ENCODE measurements around the gene UBE2Q2. TPM values are rescaled to one million over a fixed set of nuclear protein-coding genes. Genes with fewer than 3 reads are reported as not detected.
"Not testable (repeated sequence)": the region's sequence is repeated elsewhere in the genome, so short reads cannot be mapped to it uniquely, and the experiment has no call there.

UBE2Q2 gene
- total and polyA plus RNA-seq, 4 donors, result 15.5 to 35.9 (median 21.1) TPM

- no peak overlapping the region for H3K27ac ChIP-seq (ENCODE audit: low read depth in 1 of 2, low read length in 1 of 2)
- no peak for ATAC-seq (ENCODE audit: insufficient read depth, low FRiP score)
- no peaks in the 10 kb centered on the region for H3K9me3 ChIP-seq (ENCODE audit: control insufficient read depth in 4 of 4, insufficient read depth in 3 of 4, low read length in 3 of 4)
- H3K9ac ChIP-seq (ENCODE audit: insufficient read depth in 1 of 2, low read length in 2 of 2), result no peak overlapping the region
- peaks cover 0 to 32% (median 22%) of the 10 kb centered on the region in 3 donors for H3K27me3 ChIP-seq (ENCODE audit: control insufficient read depth in 3 of 3, insufficient read depth in 3 of 3, low read length in 2 of 3)
- TF ChIP-seq, protein P1, sequence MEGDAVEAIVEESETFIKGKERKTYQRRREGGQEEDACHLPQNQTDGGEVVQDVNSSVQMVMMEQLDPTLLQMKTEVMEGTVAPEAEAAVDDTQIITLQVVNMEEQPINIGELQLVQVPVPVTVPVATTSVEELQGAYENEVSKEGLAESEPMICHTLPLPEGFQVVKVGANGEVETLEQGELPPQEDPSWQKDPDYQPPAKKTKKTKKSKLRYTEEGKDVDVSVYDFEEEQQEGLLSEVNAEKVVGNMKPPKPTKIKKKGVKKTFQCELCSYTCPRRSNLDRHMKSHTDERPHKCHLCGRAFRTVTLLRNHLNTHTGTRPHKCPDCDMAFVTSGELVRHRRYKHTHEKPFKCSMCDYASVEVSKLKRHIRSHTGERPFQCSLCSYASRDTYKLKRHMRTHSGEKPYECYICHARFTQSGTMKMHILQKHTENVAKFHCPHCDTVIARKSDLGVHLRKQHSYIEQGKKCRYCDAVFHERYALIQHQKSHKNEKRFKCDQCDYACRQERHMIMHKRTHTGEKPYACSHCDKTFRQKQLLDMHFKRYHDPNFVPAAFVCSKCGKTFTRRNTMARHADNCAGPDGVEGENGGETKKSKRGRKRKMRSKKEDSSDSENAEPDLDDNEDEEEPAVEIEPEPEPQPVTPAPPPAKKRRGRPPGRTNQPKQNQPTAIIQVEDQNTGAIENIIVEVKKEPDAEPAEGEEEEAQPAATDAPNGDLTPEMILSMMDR (IDR thresholded peaks at IDR 0.05; ENCODE audit: control extremely low read depth, extremely low read depth), result no peak
- no peak for DNase-seq
- no peaks in the 10 kb centered on the region for H3K36me3 ChIP-seq (ENCODE audit: control insufficient read depth in 4 of 4, insufficient read depth in 4 of 4, low read length in 4 of 4)
- H3K4me3 ChIP-seq, result no peak overlapping the region
- H3K4me1 ChIP-seq (ENCODE audit: control insufficient read depth in 5 of 5, insufficient read depth in 5 of 5, low read length in 5 of 5), result peaks cover 0 to 4% (median 0%) of the 10 kb centered on the region in 5 donors
Measured at GRCh38 chr15:75799190-75799589, 44.1 kb upstream of the UBE2Q2 start.

DNA sequence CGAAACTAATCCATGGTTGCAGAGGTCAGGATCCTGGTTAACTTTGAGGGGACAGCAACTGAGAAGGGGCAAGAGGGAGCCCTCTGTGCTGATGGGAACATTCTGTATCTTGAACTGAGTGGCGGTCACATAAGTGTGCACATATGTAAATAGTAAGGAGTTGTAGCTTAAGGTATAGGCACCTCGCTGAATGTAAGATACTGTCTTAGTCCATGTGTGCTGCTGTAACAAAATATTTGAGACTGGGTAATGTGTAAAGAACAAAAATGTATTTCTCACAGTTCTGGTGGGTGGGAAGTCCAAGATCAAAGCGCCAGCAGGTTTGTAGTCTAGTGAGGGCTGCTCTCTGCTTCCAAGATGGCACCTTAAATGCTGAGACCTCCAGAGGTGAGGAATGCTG lies 42.8 kb upstream of the UBE2Q2 start:
- ATAC-seq (ENCODE audit: insufficient read depth, low FRiP score); H3K27ac ChIP-seq (ENCODE audit: low read depth in 1 of 2, low read length in 1 of 2); H3K4me3 ChIP-seq; H3K4me1 ChIP-seq (ENCODE audit: control insufficient read depth in 5 of 5, insufficient read depth in 5 of 5, low read length in 5 of 5); DNase-seq; H3K9ac ChIP-seq (ENCODE audit: insufficient read depth in 1 of 2, low read length in 2 of 2); H3K9me3 ChIP-seq (ENCODE audit: control insufficient read depth in 4 of 4, insufficient read depth in 3 of 4, low read length in 3 of 4); H3K36me3 ChIP-seq (ENCODE audit: control insufficient read depth in 4 of 4, insufficient read depth in 4 of 4, low read length in 4 of 4): not testable (repeated sequence)
- peaks cover 0 to 32% (median 22%) of the 10 kb centered on the region in 3 donors for H3K27me3 ChIP-seq (ENCODE audit: control insufficient read depth in 3 of 3, insufficient read depth in 3 of 3, low read length in 2 of 3)
- 93 to 94% methylated on average over 4 of the region's 4 CpGs for WGBS, 2 donors

- Histone ChIP-seq H3K36me3 (ENCODE audit: control insufficient read depth in 4 of 4, insufficient read depth in 4 of 4, low read length in 4 of 4) (no peaks in the 10 kb centered on the region), H3K27me3 (ENCODE audit: control insufficient read depth in 3 of 3, insufficient read depth in 3 of 3, low read length in 2 of 3) (peaks cover 0 to 32% (median 22%) of the 10 kb centered on the region in 3 donors), H3K9me3 (ENCODE audit: control insufficient read depth in 4 of 4, insufficient read depth in 3 of 4, low read length in 3 of 4) (no peaks in the 10 kb centered on the region), H3K9ac (ENCODE audit: insufficient read depth in 1 of 2, low read length in 2 of 2) (no peak overlapping the region), H3K4me3 (no peak overlapping the region), H3K27ac (ENCODE audit: low read depth in 1 of 2, low read length in 1 of 2) (no peak overlapping the region), H3K4me1 (ENCODE audit: control insufficient read depth in 5 of 5, insufficient read depth in 5 of 5, low read length in 5 of 5) (peaks cover 0 to 4% (median 0%) of the 10 kb centered on the region in 5 donors)
- ATAC-seq (ENCODE audit: insufficient read depth, low FRiP score), result peak; percentile 98
- TF ChIP-seq, protein P1 (IDR thresholded peaks at IDR 0.05; ENCODE audit: control extremely low read depth, extremely low read depth), result peak; percentile 82
- 6 to 7% methylated on average over 25 of the region's 25 CpGs for WGBS, 2 donors
- DNase-seq, result peak; percentile 82 to 85 (median 82)
Measured at GRCh38 chr15:75801859-75802593, 41.2 kb upstream of the UBE2Q2 start.

- not testable (repeated sequence) for H3K9me3 ChIP-seq (ENCODE audit: control insufficient read depth in 4 of 4, insufficient read depth in 3 of 4, low read length in 3 of 4); H3K27ac ChIP-seq (ENCODE audit: low read depth in 1 of 2, low read length in 1 of 2); H3K4me1 ChIP-seq (ENCODE audit: control insufficient read depth in 5 of 5, insufficient read depth in 5 of 5, low read length in 5 of 5); ATAC-seq (ENCODE audit: insufficient read depth, low FRiP score); H3K9ac ChIP-seq (ENCODE audit: insufficient read depth in 1 of 2, low read length in 2 of 2); DNase-seq; H3K4me3 ChIP-seq; H3K36me3 ChIP-seq (ENCODE audit: control insufficient read depth in 4 of 4, insufficient read depth in 4 of 4, low read length in 4 of 4); H3K27me3 ChIP-seq (ENCODE audit: control insufficient read depth in 3 of 3, insufficient read depth in 3 of 3, low read length in 2 of 3)
- 27 to 61% methylated on average over 2 of the region's 2 CpGs for WGBS, 2 donors
Measured at GRCh38 chr15:75807486-75807885, 35.8 kb upstream of the UBE2Q2 start.

DNA sequence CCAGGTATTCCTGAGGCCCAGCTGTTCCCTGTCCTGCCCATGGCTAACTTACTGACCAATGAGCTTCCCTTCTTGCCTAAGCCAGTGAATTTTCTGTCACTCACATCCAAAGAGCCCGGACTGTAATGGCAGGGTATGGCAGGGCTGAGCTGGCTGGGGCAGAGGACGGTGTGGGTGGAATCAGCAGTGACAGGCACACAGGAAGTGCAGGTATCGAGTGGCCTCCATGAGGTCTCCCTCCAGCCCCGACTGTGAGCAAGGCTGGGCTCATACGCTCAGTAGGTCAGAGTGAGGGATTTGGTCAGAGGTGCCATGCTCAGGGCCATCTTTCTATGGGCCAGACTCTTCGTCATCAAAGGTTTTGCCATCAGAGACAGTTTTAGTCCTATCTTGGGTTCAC lies 35.2 kb upstream of the UBE2Q2 start:
- not testable (repeated sequence) for H3K27me3 ChIP-seq (ENCODE audit: control insufficient read depth in 3 of 3, insufficient read depth in 3 of 3, low read length in 2 of 3); H3K4me1 ChIP-seq (ENCODE audit: control insufficient read depth in 5 of 5, insufficient read depth in 5 of 5, low read length in 5 of 5); H3K27ac ChIP-seq (ENCODE audit: low read depth in 1 of 2, low read length in 1 of 2); H3K4me3 ChIP-seq; ATAC-seq (ENCODE audit: insufficient read depth, low FRiP score); H3K9me3 ChIP-seq (ENCODE audit: control insufficient read depth in 4 of 4, insufficient read depth in 3 of 4, low read length in 3 of 4); H3K9ac ChIP-seq (ENCODE audit: insufficient read depth in 1 of 2, low read length in 2 of 2); DNase-seq; H3K36me3 ChIP-seq (ENCODE audit: control insufficient read depth in 4 of 4, insufficient read depth in 4 of 4, low read length in 4 of 4)
- WGBS, 2 donors, result 82 to 93% methylated on average over 6 of the region's 6 CpGs

Data from lung (tissue), 12 donors.